ENCODE measurements around the gene VPS41.

DNA sequence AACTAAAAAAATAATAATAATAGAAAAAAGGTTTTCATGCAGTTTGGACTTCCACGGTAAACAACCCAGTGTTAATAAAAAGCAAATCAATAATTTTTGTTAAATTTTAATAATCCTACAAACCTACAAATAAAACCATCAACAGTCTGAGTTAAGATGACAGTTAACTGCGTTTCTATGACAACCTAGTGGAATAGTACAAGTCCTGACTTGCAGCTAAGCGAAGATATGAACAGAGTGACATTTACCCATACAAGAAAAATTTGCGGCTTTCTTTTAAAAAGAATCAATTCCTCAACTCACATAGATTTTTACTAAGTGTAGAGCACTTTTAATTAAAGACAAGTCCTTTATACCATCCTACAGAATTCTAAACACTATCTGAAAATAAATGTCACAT, 35.6 kb downstream of the VPS41 start:
- TF ChIP-seq POLR2A (IDR thresholded peaks at IDR 0.05) = no peak
- TF ChIP-seq, protein P1, sequence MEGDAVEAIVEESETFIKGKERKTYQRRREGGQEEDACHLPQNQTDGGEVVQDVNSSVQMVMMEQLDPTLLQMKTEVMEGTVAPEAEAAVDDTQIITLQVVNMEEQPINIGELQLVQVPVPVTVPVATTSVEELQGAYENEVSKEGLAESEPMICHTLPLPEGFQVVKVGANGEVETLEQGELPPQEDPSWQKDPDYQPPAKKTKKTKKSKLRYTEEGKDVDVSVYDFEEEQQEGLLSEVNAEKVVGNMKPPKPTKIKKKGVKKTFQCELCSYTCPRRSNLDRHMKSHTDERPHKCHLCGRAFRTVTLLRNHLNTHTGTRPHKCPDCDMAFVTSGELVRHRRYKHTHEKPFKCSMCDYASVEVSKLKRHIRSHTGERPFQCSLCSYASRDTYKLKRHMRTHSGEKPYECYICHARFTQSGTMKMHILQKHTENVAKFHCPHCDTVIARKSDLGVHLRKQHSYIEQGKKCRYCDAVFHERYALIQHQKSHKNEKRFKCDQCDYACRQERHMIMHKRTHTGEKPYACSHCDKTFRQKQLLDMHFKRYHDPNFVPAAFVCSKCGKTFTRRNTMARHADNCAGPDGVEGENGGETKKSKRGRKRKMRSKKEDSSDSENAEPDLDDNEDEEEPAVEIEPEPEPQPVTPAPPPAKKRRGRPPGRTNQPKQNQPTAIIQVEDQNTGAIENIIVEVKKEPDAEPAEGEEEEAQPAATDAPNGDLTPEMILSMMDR (IDR thresholded peaks at IDR 0.05) = no peak

Measured in Peyer's patch (tissue), 4 donors.